ENCODE measurements around the gene COPS3. TPM values are rescaled to one million over a fixed set of nuclear protein-coding genes. Genes with fewer than 3 reads are reported as not detected.
A peak's percentile ranks its signal among the peaks of the same experiment; 100 is the strongest.

Gene COPS3
- total RNA-seq, 6 donors from 2014 or later, result 22.2 to 58.1 (median 43.1) TPM

DNA sequence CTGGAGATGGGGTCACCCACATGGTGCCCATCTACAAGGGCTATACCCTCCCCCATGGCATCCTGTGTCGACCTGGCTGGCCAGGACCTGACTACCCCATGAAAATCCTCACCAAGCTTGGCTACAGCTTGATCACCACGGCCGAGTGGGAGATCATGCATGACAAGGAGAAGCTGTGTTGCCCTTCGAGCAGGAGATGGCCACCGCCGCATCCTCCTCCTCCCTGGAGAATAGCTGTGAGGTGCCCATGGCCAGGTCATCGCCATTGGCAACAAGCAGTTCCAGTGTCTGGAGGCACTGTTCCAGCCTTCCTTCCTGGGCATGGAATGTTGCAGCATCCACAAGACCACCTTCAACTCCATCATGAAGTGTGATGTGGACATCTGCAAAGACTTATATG is 38.8 kb downstream of the COPS3 start:
- Histone ChIP-seq H3K36me3 (peaks cover 7 to 21% (median 21%) of the 10 kb centered on the region in 4 donors), H3K27ac (no peak overlapping the region), H3K27me3 (no peaks in the 10 kb centered on the region), H3K4me3 (no peak overlapping the region), H3K9me3 (no peaks in the 10 kb centered on the region), H3K4me1 (peaks cover 4 to 13% (median 8%) of the 10 kb centered on the region in 4 donors)
- no peak for ATAC-seq (ENCODE audit: low FRiP score in 2 of 2)
- DNase-seq, result no peak
- 100% methylated on average over 7 of the region's 7 CpGs; no CpG with 5 or more reads in 1 of the 2 donors for WGBS, 2 donors
- TF ChIP-seq POLR2A (IDR thresholded peaks at IDR 0.05) (no peak), POLR2AphosphoS5 (IDR thresholded peaks at IDR 0.05) (no peak)

DNA sequence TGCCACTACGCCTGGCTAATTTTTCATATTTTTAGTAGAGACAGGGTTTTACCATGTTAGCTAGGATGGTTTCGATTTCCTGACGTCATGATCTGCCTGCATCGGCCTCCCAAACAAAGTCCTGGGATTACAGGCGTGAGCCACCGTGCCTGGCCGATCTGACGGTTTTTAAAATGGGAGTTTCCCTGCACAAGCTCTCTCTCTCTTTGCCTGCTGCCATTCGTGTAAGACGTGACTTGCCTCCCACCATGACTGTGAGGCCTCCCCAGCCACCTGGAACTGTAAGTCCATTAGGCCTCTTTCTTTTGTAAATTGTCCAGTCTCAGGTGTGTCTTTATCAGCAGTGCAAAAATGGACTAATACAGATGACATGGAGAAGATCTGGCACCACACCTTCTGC is 39.4 kb downstream of the COPS3 start:
- Histone ChIP-seq H3K27ac (no peak overlapping the region), H3K4me1 (peaks cover 4 to 13% (median 8%) of the 10 kb centered on the region in 4 donors), H3K9me3 (no peaks in the 10 kb centered on the region), H3K36me3 (peaks cover 3 to 15% (median 15%) of the 10 kb centered on the region in 4 donors), H3K27me3 (no peaks in the 10 kb centered on the region), H3K4me3 (no peak overlapping the region)
- ATAC-seq (ENCODE audit: low FRiP score in 2 of 2), result no peak
- WGBS, 2 donors, result 81 to 84% methylated on average over 10 of the region's 10 CpGs
- DNase-seq, result no peak
- no peak for TF ChIP-seq POLR2AphosphoS5 (IDR thresholded peaks at IDR 0.05)
- TF ChIP-seq, protein P1, sequence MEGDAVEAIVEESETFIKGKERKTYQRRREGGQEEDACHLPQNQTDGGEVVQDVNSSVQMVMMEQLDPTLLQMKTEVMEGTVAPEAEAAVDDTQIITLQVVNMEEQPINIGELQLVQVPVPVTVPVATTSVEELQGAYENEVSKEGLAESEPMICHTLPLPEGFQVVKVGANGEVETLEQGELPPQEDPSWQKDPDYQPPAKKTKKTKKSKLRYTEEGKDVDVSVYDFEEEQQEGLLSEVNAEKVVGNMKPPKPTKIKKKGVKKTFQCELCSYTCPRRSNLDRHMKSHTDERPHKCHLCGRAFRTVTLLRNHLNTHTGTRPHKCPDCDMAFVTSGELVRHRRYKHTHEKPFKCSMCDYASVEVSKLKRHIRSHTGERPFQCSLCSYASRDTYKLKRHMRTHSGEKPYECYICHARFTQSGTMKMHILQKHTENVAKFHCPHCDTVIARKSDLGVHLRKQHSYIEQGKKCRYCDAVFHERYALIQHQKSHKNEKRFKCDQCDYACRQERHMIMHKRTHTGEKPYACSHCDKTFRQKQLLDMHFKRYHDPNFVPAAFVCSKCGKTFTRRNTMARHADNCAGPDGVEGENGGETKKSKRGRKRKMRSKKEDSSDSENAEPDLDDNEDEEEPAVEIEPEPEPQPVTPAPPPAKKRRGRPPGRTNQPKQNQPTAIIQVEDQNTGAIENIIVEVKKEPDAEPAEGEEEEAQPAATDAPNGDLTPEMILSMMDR (IDR thresholded peaks at IDR 0.05), result no peak
- no peak for TF ChIP-seq POLR2A (IDR thresholded peaks at IDR 0.05)
- TF ChIP-seq EP300 (IDR thresholded peaks at IDR 0.05), result no peak

- ATAC-seq (ENCODE audit: low FRiP score in 2 of 2) (no peak), DNase-seq (no peak)
- Histone ChIP-seq H3K4me3 (no peak overlapping the region), H3K36me3 (no peaks in the 10 kb centered on the region), H3K9me3 (no peaks in the 10 kb centered on the region), H3K27ac (no peak overlapping the region), H3K4me1 (peaks cover 16 to 28% (median 22%) of the 10 kb centered on the region in 4 donors), H3K27me3 (no peaks in the 10 kb centered on the region)
- WGBS, 2 donors, result 64 to 74% methylated on average over 1 of the region's 1 CpG
- TF ChIP-seq, protein P1 (IDR thresholded peaks at IDR 0.05), result no peak
- no peak for TF ChIP-seq POLR2AphosphoS5 (IDR thresholded peaks at IDR 0.05)
- no peak for TF ChIP-seq POLR2A (IDR thresholded peaks at IDR 0.05)
- no peak for TF ChIP-seq EP300 (IDR thresholded peaks at IDR 0.05)
Measured at GRCh38 chr17:17239832-17240231, 41.2 kb downstream of the COPS3 start.

GRCh38 chr17:17237026-17237799 is 43.8 kb downstream of the COPS3 start, which contains the start of gene FLCN:
TSS of gene FLCN (minus strand) at chr17:17237168. CDS start at chr17:17228137, 9,031 bp downstream.
- Histone ChIP-seq H3K9me3 (no peaks in the 10 kb centered on the region), H3K4me1 (peaks cover 21 to 40% (median 28%) of the 10 kb centered on the region in 4 donors), H3K27me3 (no peaks in the 10 kb centered on the region), H3K27ac (peak within 1 kb of the TSS; percentile 93 to 99 (median 97)), H3K4me3 (peak within 1 kb of the TSS; percentile 93 to 100 (median 98)), H3K36me3 (peaks cover 0 to 7% (median 5%) of the 10 kb centered on the region in 4 donors)
- TF ChIP-seq POLR2A (IDR thresholded peaks at IDR 0.05) (peak in 3 of 4 donors; percentile 57 to 90 (median 86)), EP300 (IDR thresholded peaks at IDR 0.05) (no peak), POLR2AphosphoS5 (IDR thresholded peaks at IDR 0.05) (peak; percentile 60 to 91)
- TF ChIP-seq, protein P1 (IDR thresholded peaks at IDR 0.05), result peak in 4 of 6 experiments; percentile 18 to 43 (median 34)
- DNase-seq (peak; percentile 94 to 97), ATAC-seq (ENCODE audit: low FRiP score in 2 of 2) (peak; percentile 96 to 97)
- WGBS, 2 donors, result 0% methylated on average over 24 to 27 of the region's 53 CpGs

- TF ChIP-seq POLR2A (IDR thresholded peaks at IDR 0.05) (peak in 1 of 4 donors; percentile 14), EP300 (IDR thresholded peaks at IDR 0.05) (no peak)
- Histone ChIP-seq H3K4me3 (peak overlapping the region; percentile 81 to 100 (median 98)), H3K27ac (peak overlapping the region; percentile 93 to 99 (median 97)), H3K27me3 (no peaks in the 10 kb centered on the region), H3K36me3 (peaks cover 0 to 15% (median 13%) of the 10 kb centered on the region in 4 donors), H3K9me3 (no peaks in the 10 kb centered on the region), H3K4me1 (peaks cover 21 to 40% (median 28%) of the 10 kb centered on the region in 4 donors)
- WGBS, 2 donors, result 0% methylated on average over 18 to 20 of the region's 31 CpGs
- DNase-seq (peak in 1 of 2 donors; percentile 59), ATAC-seq (ENCODE audit: low FRiP score in 2 of 2) (peak; percentile 49 to 68)
Measured at GRCh38 chr17:17236295-17237025, 44.6 kb downstream of the COPS3 start.

Measured in upper lobe of left lung (tissue), 6 donors.